HT-29 (cell line): ENCODE results near the gene TARDBP. TPM values are rescaled to one million over a fixed set of nuclear protein-coding genes. Genes with fewer than 3 reads are reported as not detected.
"Not testable (repeated sequence)": the region's sequence is repeated elsewhere in the genome, so short reads cannot be mapped to it uniquely, and the experiment has no call there.

Experiments
- DNase-seq: peaks from one replicate; pipeline ENCODE4 v3.0.0-alpha.2; 2015; ENCODE audit warnings: low spot score
- total RNA-seq: library from RNA; depleted of rRNA; stranded (reverse); fragments of >200 nt; shearing (Covaris generic); gene quantifications from 2 replicates; pipeline ENCODE4 v1.2.3, GENCODE V29; 2014; rRNA removed

Gene TARDBP
- total RNA-seq, 1 experiment from 2014 or later = 55.7 TPM

DNA sequence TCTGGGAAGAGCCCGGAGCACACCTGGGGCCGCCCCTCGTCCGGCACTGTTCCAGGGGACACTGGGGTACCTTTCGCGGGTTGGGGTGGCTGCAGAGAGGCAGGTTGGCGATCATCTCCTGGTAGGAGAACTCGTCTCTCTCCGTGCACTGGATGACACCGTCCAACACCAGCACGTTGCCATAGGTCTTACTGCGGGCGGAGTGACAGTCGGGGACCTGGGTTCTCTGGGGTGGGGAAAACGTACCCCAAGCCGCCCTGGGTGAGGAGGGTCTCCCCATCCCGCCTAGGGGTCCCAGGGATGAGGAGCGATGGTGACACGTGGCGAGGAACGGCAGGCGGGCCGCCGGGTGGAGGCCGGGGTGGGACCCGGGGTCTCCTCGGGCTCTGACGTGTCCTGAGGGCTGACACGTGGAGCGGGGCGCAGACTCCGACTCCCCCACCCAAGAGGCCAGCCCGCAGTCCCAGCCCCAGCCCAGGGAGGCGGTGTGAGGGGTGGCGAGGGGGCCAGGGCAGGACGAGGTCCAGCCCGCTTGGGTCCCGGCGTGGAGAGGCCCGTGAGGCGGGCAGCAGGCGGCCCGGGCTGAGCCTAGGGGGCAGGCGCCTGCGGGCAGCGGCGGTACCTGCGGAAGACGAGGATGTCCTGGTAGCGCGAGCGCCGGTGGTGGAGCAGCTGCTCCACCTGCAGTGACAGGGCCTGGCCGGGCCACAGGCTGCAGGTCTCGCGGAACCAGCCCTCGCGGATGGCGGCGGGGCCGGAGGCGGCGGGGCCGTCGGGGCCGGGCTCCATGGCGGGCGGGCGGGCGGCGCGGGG is 46.9 kb downstream of the TARDBP start:
- peak; percentile 30 for DNase-seq

DNA sequence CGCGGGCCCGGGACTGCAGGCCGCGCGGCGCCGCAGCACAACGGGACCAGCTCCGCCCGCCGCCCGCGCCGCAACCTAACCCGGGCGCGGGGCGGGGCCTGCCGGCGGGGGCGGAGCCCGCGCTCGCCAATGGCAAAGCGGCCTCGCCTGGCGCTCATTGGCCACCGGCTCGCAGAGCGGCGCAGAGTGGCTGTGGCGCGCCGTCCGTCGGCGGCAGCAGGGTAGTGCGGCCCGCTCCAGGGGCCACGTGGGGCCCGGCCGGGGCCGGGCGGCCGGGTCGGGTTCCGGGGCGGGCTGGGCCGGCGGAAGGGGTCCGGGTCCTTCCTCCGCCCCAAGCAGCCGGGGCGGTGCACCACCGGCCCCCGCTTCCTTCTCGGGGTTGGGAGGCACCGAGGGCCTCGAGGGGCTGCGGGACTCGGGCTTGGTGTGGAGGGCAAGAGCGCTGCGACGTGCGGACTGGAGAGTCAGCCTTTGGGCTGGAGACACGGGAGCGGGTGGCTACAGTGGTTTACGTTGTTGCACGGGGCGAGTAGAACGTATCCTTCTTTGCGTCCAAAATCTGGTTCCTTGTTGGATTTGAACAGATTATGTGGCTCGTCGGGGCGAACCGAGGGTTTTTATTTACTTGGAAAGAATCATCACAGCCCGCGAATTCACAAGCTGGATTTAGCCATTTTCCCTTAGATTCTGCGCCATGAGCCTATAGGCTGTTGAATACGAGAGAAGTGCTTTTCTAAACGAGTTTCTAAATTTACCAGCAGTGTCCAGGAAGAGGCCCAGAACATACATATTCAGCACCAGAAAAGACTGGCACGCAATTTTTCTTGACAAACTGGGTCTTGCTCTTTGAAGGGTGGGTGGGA is 47.7 kb downstream of the TARDBP start, which contains the start of gene SRM:
TSS of gene SRM (minus strand) at position 51 of the 863 bp plus-strand sequence. CDS start 75 bp downstream, outside the sequence.
- DNase-seq = peak; percentile 92

GRCh38 chr1:11061652-11062365 is 49.4 kb downstream of the TARDBP start:
- no peak for DNase-seq

GRCh38 chr1:11062965-11063401 is 50.5 kb downstream of the TARDBP start:
- DNase-seq = no peak

GRCh38 chr1:11063937-11064537 is 51.6 kb downstream of the TARDBP start:
- DNase-seq = peak; percentile 23

DNA sequence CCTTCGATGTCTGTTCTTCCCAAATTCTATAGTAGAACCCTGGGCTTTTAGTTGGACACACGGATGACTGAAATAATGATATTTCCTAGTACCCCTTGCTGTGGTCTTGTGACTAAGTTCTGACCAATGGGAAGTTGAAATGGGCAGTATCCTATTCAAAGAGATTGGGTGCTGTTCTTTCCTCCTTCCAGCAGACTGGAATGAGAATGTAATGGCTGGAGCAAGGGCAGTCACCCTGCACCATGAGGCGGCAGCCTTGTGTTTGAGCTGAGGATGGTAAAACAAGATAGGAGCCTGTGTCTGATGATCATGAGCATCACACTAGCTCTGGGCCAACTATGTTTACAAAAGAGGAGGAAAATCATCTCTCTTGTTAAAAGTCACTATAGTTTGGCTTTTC is 52.5 kb downstream of the TARDBP start:
- no peak for DNase-seq

DNA sequence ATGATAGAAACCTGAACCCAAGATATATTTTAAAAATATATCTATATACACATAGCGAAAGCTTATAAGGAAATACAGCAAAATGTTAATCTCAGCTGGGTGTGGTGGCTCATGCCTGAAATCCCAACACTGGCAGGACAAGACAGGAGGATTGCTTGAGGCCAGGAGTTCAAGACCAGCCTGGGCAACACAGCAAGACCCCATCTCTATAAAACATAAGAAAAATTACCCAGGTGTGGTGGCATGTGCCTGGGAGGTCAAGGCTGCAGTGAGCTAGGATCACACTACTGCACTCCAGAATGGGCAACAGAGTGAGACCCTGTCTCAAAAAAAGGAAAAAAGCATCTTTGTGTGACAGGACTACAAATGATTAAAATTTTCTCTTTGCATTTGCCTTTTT is 53.3 kb downstream of the TARDBP start:
- no peak for DNase-seq

DNA sequence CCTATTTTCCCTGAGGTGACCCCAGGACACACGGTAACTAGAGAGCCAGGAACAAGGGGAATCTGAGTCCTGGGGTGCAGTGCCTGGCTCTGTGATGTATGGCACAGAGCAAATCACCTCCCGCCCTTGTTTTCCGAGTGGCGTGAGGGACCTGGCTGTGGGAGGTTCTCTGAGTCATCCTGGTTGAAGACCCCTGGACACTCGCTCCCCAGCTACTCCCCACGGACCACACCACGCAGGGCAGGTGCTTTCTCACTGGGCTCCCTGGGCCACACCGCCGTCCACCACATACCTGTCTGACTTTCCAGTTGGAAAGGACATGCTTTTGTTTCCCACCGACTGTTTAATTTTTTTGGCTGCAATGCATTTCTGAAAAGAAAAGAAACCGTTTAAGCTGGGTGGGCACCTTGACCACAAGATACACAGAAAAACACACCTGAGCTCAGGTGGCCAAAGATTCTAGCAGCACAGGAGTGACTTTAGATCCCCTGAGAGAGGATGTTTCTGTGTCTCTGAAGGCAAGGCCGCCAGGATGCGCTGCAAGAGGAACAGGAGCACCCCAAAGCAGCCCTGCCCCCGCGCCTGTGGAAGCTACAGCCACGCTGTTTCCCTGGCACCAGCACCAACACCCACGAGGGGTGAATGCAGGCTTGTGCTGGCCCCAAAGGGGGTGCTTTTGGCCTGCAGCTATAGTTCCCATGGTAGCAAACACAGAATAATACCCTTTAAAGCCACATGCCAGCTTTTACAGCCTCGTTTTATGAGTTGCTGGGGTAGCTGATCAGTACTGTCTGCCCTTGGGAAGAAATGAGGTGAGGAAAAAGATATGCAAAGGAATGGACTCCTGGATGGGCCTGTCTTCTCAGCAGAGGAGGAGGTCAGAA is 55.5 kb downstream of the TARDBP start:
- DNase-seq = no peak

DNA sequence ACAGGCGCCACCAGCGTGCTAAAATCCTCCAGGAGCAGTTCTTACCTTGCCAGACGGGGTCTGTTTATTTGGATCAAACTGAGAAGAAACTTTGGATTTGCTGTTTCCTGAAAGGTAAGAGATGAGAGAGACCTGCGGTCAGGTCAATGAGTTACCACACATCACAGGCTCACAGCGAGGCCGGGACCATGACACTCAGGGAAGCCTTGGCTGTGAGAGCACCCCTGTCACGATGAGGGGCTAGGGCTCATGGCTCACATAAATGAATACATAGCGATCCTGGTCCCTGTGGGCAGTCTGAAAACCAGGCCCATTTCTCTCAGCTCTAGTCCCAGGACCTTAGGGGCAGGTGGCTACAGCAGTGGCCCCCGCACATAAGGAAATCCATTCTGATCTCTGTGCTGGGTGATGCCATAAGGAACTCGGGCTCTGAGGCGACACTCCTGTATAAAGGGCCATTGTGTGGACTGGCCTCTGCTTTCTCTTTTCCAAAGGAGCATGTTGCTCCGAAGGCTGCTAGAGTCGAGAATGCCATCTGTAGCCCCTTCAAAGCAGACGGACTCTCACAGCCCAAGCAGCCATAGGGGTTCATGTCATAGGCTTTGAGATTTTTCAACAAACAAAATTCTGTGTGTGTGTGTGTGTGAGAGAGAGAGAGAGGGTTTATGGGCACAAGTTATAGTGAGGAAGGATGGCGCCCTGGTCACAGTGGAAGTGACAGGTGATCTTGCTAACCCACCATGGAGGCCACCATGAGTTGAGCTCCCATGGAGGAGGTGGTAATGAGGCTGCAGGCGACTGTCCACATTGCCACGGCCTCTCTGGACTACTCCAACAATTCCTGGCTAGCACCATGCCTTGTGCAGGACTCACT is 56.4 kb downstream of the TARDBP start:
- no peak for DNase-seq

GRCh38 chr1:11070876-11071275 is 58.4 kb downstream of the TARDBP start:
- no peak for DNase-seq

DNA sequence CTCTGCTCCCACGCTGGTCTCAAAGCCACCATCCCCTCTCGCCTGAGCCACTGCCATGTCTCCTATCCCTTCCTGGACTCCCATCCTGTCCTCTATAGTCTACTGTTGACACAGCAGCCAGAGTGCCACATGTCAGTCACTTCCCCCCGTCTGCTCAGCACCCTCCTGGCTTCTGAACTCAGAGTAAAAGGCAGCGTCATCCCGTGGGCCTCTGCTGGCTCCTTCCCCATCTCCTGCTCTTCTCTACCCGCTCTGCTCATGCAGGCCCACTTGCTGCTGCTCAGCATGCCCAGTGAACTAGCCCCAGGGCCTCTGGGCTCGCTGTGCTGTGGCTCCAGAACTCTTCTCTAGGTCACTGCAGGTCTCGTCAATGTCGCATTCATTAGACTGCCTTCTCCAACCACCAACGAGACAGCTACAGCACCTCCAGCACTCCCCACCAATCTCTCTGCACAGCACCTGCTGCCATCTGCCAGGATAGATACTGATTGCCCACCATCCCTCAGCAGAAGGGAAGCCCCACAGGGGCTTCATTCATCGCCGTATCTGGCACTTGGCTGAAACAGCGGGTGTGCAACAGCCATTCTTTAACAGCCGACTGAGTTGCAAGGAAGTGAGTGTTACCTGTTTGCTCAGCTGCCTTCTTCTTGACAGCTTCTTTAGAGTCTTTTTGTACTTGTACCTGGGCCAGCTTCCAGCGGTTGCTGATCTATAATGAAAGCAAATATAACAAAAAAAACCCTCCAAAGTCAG is 59.2 kb downstream of the TARDBP start:
- DNase-seq = no peak

- DNase-seq = no peak
Measured at GRCh38 chr1:11072216-11072917, 59.9 kb downstream of the TARDBP start.

DNA sequence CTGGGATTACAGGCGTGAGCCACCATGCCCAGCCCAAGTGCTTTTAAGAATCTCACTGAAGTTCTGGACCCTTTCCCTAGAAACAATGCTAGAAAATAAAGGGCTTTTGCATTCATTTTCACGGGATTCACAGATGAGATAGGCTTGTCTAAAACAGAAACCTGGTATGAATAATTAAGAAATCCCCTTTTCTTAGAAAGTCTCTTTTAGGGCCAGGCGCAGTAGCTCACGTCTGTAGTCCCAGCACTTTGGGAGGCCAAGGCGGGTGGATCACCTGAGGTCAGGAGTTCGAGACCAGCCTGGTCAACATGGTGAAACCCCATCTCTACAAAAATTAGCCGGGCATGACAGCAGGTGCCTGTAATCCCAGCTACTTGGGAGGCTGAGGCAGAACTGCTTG is 60.9 kb downstream of the TARDBP start:
- DNase-seq = not testable (repeated sequence)

Other genes with a start within 250 kb of the TARDBP start
- gene CASZ1, start 216.0 kb upstream of the TARDBP start, total RNA-seq = 28.6 and 39.0 TPM in 2 replicates
- gene MASP2, start 34.6 kb downstream of the TARDBP start, total RNA-seq = 0.18 TPM in 1 of 2 replicates, not detected in the other
- 46.6 and 70.7 TPM in 2 replicates for gene SRM, start 47.4 kb downstream of the TARDBP start, total RNA-seq
- 47.6 and 50.5 TPM in 2 replicates for gene EXOSC10, start 87.2 kb downstream of the TARDBP start, total RNA-seq
- not detected in 2 replicates for gene ANGPTL7, start 176.7 kb downstream of the TARDBP start, total RNA-seq
- gene MTOR, start 249.9 kb downstream of the TARDBP start, total RNA-seq = 38.0 and 42.5 TPM in 2 replicates